OCI-LY7 (cell line): Measurements from ENCODE around the gene SMIM35.

Source experiments
- EZH2phosphoT487 ChIP-seq: fragments of 200-600 bp; sonication (generic); IDR thresholded peaks from 2 replicates; pipeline ENCODE4 v1.6.1; 2018; ENCODE audit warnings: low read depth, borderline replicate concordance, mild to moderate bottlenecking, mixed run types, antibody characterized with exemption, low read length, moderate library complexity, mixed read lengths
- TF ChIP-seq, protein P1 (sequence below): fragments of 200-600 bp; sonication (generic); conservative IDR thresholded peaks from 2 replicates; pipeline ENCODE4 v1.5.1; 2014; ENCODE audit warnings: mild to moderate bottlenecking, antibody characterized with exemption, low read length, moderate library complexity, mixed read lengths

DNA sequence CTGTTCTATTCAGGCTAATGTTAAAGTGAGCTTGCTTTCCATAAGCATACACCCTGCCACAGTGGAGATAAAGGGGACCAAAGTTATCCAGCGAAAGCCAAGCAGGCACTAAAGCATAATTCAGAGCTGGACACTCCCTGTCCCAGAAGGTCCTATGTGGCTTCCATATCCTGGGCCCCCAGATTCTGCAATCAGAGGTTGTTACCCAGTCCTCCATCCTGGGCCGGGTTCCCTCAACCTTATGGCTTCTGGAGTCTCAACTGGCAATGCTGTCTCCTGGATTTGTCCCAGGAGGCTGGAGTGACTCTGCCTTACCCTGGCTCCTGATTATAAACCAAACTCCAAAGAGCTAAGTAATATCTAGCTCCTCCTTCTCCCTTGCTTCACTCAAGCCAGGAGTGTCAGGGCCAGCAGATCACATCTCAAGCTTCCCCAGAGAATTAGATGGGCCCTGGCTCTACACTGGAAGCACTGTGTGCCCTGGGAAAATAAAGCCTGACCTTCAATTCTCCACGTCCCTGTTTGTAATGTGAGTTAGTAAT is 14.0 kb upstream of the SMIM35 start:
- TF ChIP-seq, protein P1, sequence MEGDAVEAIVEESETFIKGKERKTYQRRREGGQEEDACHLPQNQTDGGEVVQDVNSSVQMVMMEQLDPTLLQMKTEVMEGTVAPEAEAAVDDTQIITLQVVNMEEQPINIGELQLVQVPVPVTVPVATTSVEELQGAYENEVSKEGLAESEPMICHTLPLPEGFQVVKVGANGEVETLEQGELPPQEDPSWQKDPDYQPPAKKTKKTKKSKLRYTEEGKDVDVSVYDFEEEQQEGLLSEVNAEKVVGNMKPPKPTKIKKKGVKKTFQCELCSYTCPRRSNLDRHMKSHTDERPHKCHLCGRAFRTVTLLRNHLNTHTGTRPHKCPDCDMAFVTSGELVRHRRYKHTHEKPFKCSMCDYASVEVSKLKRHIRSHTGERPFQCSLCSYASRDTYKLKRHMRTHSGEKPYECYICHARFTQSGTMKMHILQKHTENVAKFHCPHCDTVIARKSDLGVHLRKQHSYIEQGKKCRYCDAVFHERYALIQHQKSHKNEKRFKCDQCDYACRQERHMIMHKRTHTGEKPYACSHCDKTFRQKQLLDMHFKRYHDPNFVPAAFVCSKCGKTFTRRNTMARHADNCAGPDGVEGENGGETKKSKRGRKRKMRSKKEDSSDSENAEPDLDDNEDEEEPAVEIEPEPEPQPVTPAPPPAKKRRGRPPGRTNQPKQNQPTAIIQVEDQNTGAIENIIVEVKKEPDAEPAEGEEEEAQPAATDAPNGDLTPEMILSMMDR = no peak
- no peak for TF ChIP-seq EZH2phosphoT487
